HepG2 (cell line): ENCODE results near the gene TALDO1. TPM values are rescaled to one million over a fixed set of nuclear protein-coding genes. Genes with fewer than 3 reads are reported as not detected.
A peak's percentile ranks its signal among the peaks of the same experiment; 100 is the strongest.

Source experiments
- ATAC-seq: fragments of 200-7000 bp; cut with Tn5 transposase; 3 replicates; pipeline ENCODE4 v1.9.1; 2020; ENCODE audit warnings: mild to moderate bottlenecking, moderate library complexity
- BruUV-seq: library from RNA; stranded (reverse); fragments of 400-500 nt; replicated peaks from 2 replicates; lab custom pipeline; 2021; lab: Mats Ljungman, UMichigan
- CTCF ChIA-PET: fragments of 300-600 bp; formaldehyde crosslinking; extraction: SDS; loops from one replicate; lab custom pipeline; 2021; ENCODE audit warnings: low total read pairs, inconsistent platforms, low intra/inter-chr PET ratio; lab: Yijun Ruan, JAX
- POLR2A ChIA-PET: fragments of 350-600 bp; sonication (Branson Sonifier 250); formaldehyde crosslinking; loops from one replicate; lab custom pipeline; 2020; ENCODE audit warnings: antibody characterized with exemption, inconsistent platforms; lab: Yijun Ruan, JAX
- DNase-seq: peaks from one replicate; pipeline ENCODE4 v3.0.0-alpha.2; 2015; ENCODE audit warnings: low spot score
- FAIRE-seq: peaks from 3 replicates; lab custom pipeline; 2011; peaks lifted over from hg19 to GRCh38; lab: Jason Lieb, UNC
- H2AFZ ChIP-seq: one replicate; pipeline ENCODE4 v1.6.1; 2011; ENCODE audit warnings: low read length, inconsistent platforms
- H3K27ac ChIP-seq: fragments of 300-600 bp; 3 replicates; pipeline ENCODE4 v1.8.0; 2011; ENCODE audit warnings: mixed run types, mild to moderate bottlenecking, mixed read lengths, low read length, inconsistent platforms; ENCODE audit not compliant: insufficient read depth; ENCODE audit errors: extremely low read length
- H3K27me3 ChIP-seq, 2 experiments: fragments of 200-600 bp in 1 of 2; 2 replicates in 1 of 2; 3 replicates in 1 of 2; pipeline versions ENCODE4 v1.6.0 to v1.8.0; 2011; ENCODE audit warnings: low read length in 2 of 2, mild to moderate bottlenecking in 2 of 2, moderate library complexity in 2 of 2, inconsistent platforms in 1 of 2; ENCODE audit not compliant: insufficient read depth in 2 of 2, control insufficient read depth in 1 of 2
- H3K36me3 ChIP-seq, 2 experiments: fragments of 200-600 bp in 1 of 2; replicated peaks in 1 of 2; 2 replicates in 1 of 2; 3 replicates in 1 of 2; pipeline versions ENCODE4 v1.5.1 to v1.8.0; 2011; ENCODE audit warnings: low read length in 2 of 2, inconsistent platforms in 1 of 2; ENCODE audit not compliant: insufficient read depth in 2 of 2, control insufficient read depth in 1 of 2
- H3K4me1 ChIP-seq: 2 replicates; pipeline ENCODE4 v1.5.1; 2012; ENCODE audit warnings: low read length, inconsistent platforms; ENCODE audit not compliant: insufficient read depth
- H3K4me2 ChIP-seq: 2 replicates; pipeline ENCODE4 v1.6.0; 2011; ENCODE audit warnings: low read depth, low read length, inconsistent platforms
- H3K4me3 ChIP-seq, 3 experiments: fragments of 200-600 bp in 1 of 3; sonication (generic), shearing (Covaris generic) in 1 of 3; replicated peaks in 1 of 3; 2 replicates each; pipeline ENCODE4 v1.5.1; 2011 to 2016; ENCODE audit warnings: low read length in 3 of 3, inconsistent platforms in 2 of 3, low read depth in 2 of 3, mild to moderate bottlenecking in 2 of 3, control low read depth in 1 of 3, mixed read lengths in 1 of 3; ENCODE audit not compliant: insufficient read depth in 1 of 3
- H3K79me2 ChIP-seq: one replicate; pipeline ENCODE4 v1.6.1; 2011; ENCODE audit warnings: low read length, inconsistent platforms; ENCODE audit not compliant: insufficient read depth
- H3K9ac ChIP-seq: 2 replicates; pipeline ENCODE4 v1.6.0; 2011; ENCODE audit warnings: mild to moderate bottlenecking, low read depth, low read length, inconsistent platforms; ENCODE audit not compliant: insufficient read depth
- H3K9me3 ChIP-seq: 2 replicates; pipeline ENCODE4 v1.5.1; 2012; ENCODE audit warnings: mild to moderate bottlenecking, low read length
- H4K20me1 ChIP-seq: 2 replicates; pipeline ENCODE4 v1.6.0; 2011; ENCODE audit warnings: inconsistent platforms, mild to moderate bottlenecking, low read length, moderate library complexity; ENCODE audit not compliant: insufficient read depth
- BCL6 ChIP-seq: IDR thresholded peaks from 2 replicates; pipeline ENCODE4 v1.6.1; 2016; ENCODE audit warnings: missing genetic modification reagents, missing compliant biosample characterization
- ERF ChIP-seq: IDR thresholded peaks from 2 replicates; pipeline ENCODE4 v1.6.1; 2018; ENCODE audit warnings: missing biosample characterization, missing genetic modification reagents
- IRX3 ChIP-seq: sonication (generic); formaldehyde crosslinking; IDR thresholded peaks from 2 replicates; pipeline ENCODE4 v1.8.1; 2023; ENCODE audit warnings: mild to moderate bottlenecking, low read depth, missing genetic modification reagents, borderline replicate concordance
- MAF1 ChIP-seq: sonication (generic); formaldehyde crosslinking; IDR thresholded peaks from 2 replicates; pipeline ENCODE4 v1.5.0; 2020; ENCODE audit warnings: missing genetic modification reagents, borderline replicate concordance
- MLX ChIP-seq: IDR thresholded peaks from 2 replicates; pipeline ENCODE4 v1.6.1; 2016
- PHB2 ChIP-seq: fragments of 450-650 bp; IDR thresholded peaks from 2 replicates; pipeline ENCODE4 v1.6.1; 2018; ENCODE audit not compliant: partially characterized antibody
- SALL2 ChIP-seq: sonication (generic); formaldehyde crosslinking; IDR thresholded peaks from 2 replicates; pipeline ENCODE4 v1.8.1; 2023; ENCODE audit warnings: mild to moderate bottlenecking, missing genetic modification reagents, inconsistent platforms
- TFDP2 ChIP-seq: sonication (generic); formaldehyde crosslinking; IDR thresholded peaks from 2 replicates; pipeline ENCODE4 v1.4.0; 2020; ENCODE audit warnings: missing genetic modification reagents
- ZNF33B ChIP-seq: sonication (generic); formaldehyde crosslinking; IDR thresholded peaks from 2 replicates; pipeline ENCODE4 v1.5.1; 2020; ENCODE audit warnings: mild to moderate bottlenecking, missing genetic modification reagents
- ZNF44 ChIP-seq: sonication (generic); formaldehyde crosslinking; IDR thresholded peaks from 2 replicates; pipeline ENCODE4 v1.5.1; 2020; ENCODE audit warnings: mild to moderate bottlenecking, missing genetic modification reagents
- ZNF616 ChIP-seq: sonication (generic); formaldehyde crosslinking; IDR thresholded peaks from 2 replicates; pipeline ENCODE4 v1.5.0; 2020; ENCODE audit warnings: low read depth, mild to moderate bottlenecking, missing genetic modification reagents
- ZNF687 ChIP-seq: sonication (generic); formaldehyde crosslinking; IDR thresholded peaks from 2 replicates; pipeline ENCODE4 v1.5.1; 2020; ENCODE audit warnings: mild to moderate bottlenecking, missing genetic modification reagents, moderate library complexity
- WGBS: methylation state at CpG from one replicate; pipeline ENCODE4 v1.1.6; 2017; ENCODE audit warnings: low lambda C conversion rate; 5-methylcytosine and 5-hydroxymethylcytosine counted together
- in situ Hi-C: cut with HindIII; loops from 2 replicates; pipeline ENCODE4 v1.10.0; 2017; ENCODE audit warnings: low pct_unique_long_range_greater_than_20kb; ENCODE audit not compliant: extremely low pct_ligation_motif_present
- intact Hi-C: fragments of 100-400 bp; cut with micrococcal nuclease; formaldehyde crosslinking; loops from one replicate; pipeline ENCODE4 v1.10.0; 2022; ENCODE audit not compliant: unreplicated experiment
- polyA plus RNA-seq, 8 experiments: library from polyadenylated mRNA; depleted of rRNA in 3 of 8; stranded (reverse) in 7 of 8; unstranded in 1 of 8; fragments of >200 nt; fragmentation: Illumina TruSeq in 4 of 8; extraction: Trizol in 4 of 8; gene quantifications; 2 replicates each; pipeline versions ENCODE4 v1.2.1 to v1.2.3, GENCODE V29; 2011 to 2016; ENCODE audit warnings: low read depth in 4 of 8, missing spikeins in 1 of 8, mixed read lengths in 1 of 8; ENCODE audit not compliant: insufficient read depth in 1 of 8
- total RNA-seq, 5 experiments: library from RNA; depleted of rRNA; stranded (reverse); fragments of >200 nt; fragmentation: Illumina TruSeq; extraction: Trizol; gene quantifications; 2 replicates each; pipeline ENCODE4 v1.2.3, GENCODE V29; 2016; ENCODE audit warnings: low read depth in 1 of 5

Gene TALDO1
- total and polyA plus RNA-seq, 2 of the 13 experiments (the other 11 are each of a cell fraction or from before 2014, with no cell fraction given) = 107 to 240 TPM

- 0 out of 2 replicates have a peak, but pooled peaks have one; percentile 52 for TF ChIP-seq ZNF616 (CRISPR knock-in tag)
- no peak for TF ChIP-seq ZNF33B (CRISPR knock-in tag)
Measured at GRCh38 chr11:706957-707816, 40.1 kb upstream of the TALDO1 start (continued).

GRCh38 chr11:707817-708420 is 39.3 kb upstream of the TALDO1 start:
- DNase-seq = peak; percentile 60
- Histone ChIP-seq H3K27me3 (no peaks in the 10 kb centered on the region; a peak in 1 of 5 replicates), H2AFZ (no peak overlapping the region), H3K9ac (peak overlapping the region; percentile 92), H3K27ac (peak overlapping the region; percentile 96), H3K4me3 (peak overlapping the region in 2 of 3 experiments; percentile 11 to 94; a peak in 4 of 6 replicates), H3K9me3 (no peaks in the 10 kb centered on the region), H3K4me2 (peak overlapping the region; percentile 83), H3K79me2 (peaks cover 44% of the 10 kb centered on the region), H4K20me1 (0 out of 2 replicates have a peak, but pooled peaks cover 5% of the 10 kb centered on the region), H3K36me3 (no peaks in the 10 kb centered on the region; a peak in 1 of 5 replicates), H3K4me1 (peaks cover 74% of the 10 kb centered on the region)
- no TSS peak for BruUV-seq
- in situ Hi-C loops (no loop called here), intact Hi-C loops (loop anchor here (2.0 to 10.0 kb wide), 2 partner anchors 21 to 53 kb away; no protein-coding TSS in a partner anchor)
- no peak for ATAC-seq
- CTCF ChIA-PET = no interaction called here
- no peak for FAIRE-seq
- POLR2A ChIA-PET = interaction anchor here (1.0 to 7.9 kb wide), 11 partner anchors 8 to 353 kb away, joined by 3 to 203 read pairs (median 5); partner anchors contain the start of genes DEAF1, HRAS, TALDO1 and TMEM80
- WGBS = 13% methylated on average over 6 of the region's 16 CpGs
- no peak for TF ChIP-seq ERF
- no peak for TF ChIP-seq ZNF44 (CRISPR knock-in tag)
- no peak for TF ChIP-seq SALL2 (CRISPR knock-in tag)
- no peak for TF ChIP-seq PHB2
- TF ChIP-seq MAF1 (CRISPR knock-in tag) = 0 out of 2 replicates have a peak, but pooled peaks have one; percentile 15
- TF ChIP-seq IRX3 (CRISPR knock-in tag) = 0 out of 2 replicates have a peak, but pooled peaks have one; percentile 49
- TF ChIP-seq BCL6 (CRISPR knock-in tag) = no peak
- peak; percentile 10 for TF ChIP-seq ZNF687
- TF ChIP-seq TFDP2 (CRISPR knock-in tag) = peak; percentile 37; the same call in 1 of the 2 replicates
- no peak for TF ChIP-seq MLX (CRISPR knock-in tag)
